Mesothelial cell of epicardium (in vitro differentiated cells): ENCODE measurements around the gene GPR162. TPM values are rescaled to one million over a fixed set of nuclear protein-coding genes. Genes with fewer than 3 reads are reported as not detected.

Source experiments
- DNase-seq, 2 experiments: peaks; one replicate each; pipeline ENCODE4 v3.0.0; 2021; ENCODE audit warnings: low spot score in 2 of 2; ENCODE audit not compliant: unreplicated experiment in 2 of 2
- H3K27ac Mint-ChIP-seq: 2 replicates; pipeline ENCODE4 v1.8.0; 2021; ENCODE audit warnings: mixed read lengths
- H3K27me3 Mint-ChIP-seq: 2 replicates; pipeline ENCODE4 v1.8.0; 2021; ENCODE audit warnings: low read depth, mixed read lengths
- H3K36me3 Mint-ChIP-seq: 2 replicates; pipeline ENCODE4 v1.8.0; 2021; ENCODE audit warnings: mixed read lengths
- H3K4me1 Mint-ChIP-seq: 2 replicates; pipeline ENCODE4 v1.8.0; 2021; ENCODE audit warnings: mixed read lengths
- H3K4me3 Mint-ChIP-seq: 2 replicates; pipeline ENCODE4 v1.8.0; 2021; ENCODE audit warnings: mild to moderate bottlenecking, moderate library complexity, mixed read lengths
- H3K9me3 Mint-ChIP-seq: 2 replicates; pipeline ENCODE4 v1.8.0; 2021; ENCODE audit warnings: mixed read lengths
- total RNA-seq: library from RNA; stranded (reverse); gene quantifications from 3 replicates; pipeline ENCODE4 v1.2.1, GENCODE V29; 2021
- TF ChIP-seq, protein P1 (sequence below): fragments of 200-600 bp; sonication (generic); IDR thresholded peaks from one replicate; pipeline ENCODE4 v1.5.0; 2021; ENCODE audit warnings: antibody characterized with exemption; ENCODE audit not compliant: unreplicated experiment

Gene GPR162
- total RNA-seq, 1 donor from 2014 or later = 10.8 TPM

GRCh38 chr12:6828781-6829535, 7.3 kb downstream of the GPR162 start:
- Mint-ChIP-seq H3K27ac (peak overlapping the region; percentile 95), H3K4me3 (peak overlapping the region; percentile 93), H3K9me3 (no peaks in the 10 kb centered on the region), H3K27me3 (peaks cover 12% of the 10 kb centered on the region), H3K36me3 (no peaks in the 10 kb centered on the region), H3K4me1 (peaks cover 28% of the 10 kb centered on the region)
- TF ChIP-seq, protein P1, sequence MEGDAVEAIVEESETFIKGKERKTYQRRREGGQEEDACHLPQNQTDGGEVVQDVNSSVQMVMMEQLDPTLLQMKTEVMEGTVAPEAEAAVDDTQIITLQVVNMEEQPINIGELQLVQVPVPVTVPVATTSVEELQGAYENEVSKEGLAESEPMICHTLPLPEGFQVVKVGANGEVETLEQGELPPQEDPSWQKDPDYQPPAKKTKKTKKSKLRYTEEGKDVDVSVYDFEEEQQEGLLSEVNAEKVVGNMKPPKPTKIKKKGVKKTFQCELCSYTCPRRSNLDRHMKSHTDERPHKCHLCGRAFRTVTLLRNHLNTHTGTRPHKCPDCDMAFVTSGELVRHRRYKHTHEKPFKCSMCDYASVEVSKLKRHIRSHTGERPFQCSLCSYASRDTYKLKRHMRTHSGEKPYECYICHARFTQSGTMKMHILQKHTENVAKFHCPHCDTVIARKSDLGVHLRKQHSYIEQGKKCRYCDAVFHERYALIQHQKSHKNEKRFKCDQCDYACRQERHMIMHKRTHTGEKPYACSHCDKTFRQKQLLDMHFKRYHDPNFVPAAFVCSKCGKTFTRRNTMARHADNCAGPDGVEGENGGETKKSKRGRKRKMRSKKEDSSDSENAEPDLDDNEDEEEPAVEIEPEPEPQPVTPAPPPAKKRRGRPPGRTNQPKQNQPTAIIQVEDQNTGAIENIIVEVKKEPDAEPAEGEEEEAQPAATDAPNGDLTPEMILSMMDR = peak; percentile 19
- peak in 1 of 2 experiments; percentile 64 for DNase-seq

DNA sequence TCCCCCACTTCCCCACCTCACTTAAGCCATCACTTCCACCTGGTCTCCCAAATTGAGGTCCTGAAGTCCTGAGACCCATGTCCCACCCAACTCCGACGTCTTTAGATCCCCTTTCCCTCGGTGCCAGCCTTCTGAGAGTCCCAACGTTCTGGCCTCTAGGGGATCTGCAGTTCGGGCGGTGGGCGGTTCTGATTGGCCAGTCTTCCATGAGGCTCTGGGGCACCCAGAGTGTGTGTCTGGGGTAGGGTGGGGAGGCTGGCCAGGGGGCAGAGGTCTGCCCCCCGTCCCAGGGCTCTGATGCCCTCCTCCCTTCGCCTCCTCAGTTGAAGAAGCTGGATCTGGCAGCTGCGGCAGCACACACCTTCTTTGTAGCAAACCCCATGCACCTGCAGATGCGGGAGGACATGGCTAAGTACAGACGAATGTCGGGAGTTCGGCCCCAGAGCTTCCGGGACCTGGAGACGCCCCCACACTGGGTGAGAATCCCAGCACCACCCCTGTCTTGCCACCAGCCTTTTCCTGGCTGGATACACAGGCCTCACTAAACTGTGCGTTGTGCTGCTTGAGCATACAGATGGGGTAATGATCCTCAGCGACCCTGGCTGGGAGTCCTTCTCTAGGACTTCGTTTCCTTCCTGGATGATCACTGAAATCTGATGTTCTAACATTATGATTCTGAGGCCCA, 8.1 kb downstream of the GPR162 start:
- TF ChIP-seq, protein P1 = no peak
- peak in 1 of 2 experiments; percentile 58 for DNase-seq
- H3K36me3 Mint-ChIP-seq = peaks cover 5% of the 10 kb centered on the region
- H3K27ac Mint-ChIP-seq = peak overlapping the region; percentile 95
- H3K9me3 Mint-ChIP-seq = no peaks in the 10 kb centered on the region
- peaks cover 9% of the 10 kb centered on the region for H3K27me3 Mint-ChIP-seq
- peaks cover 27% of the 10 kb centered on the region for H3K4me1 Mint-ChIP-seq
- peak overlapping the region; percentile 93 for H3K4me3 Mint-ChIP-seq

- peak overlapping the region; percentile 93 for H3K4me3 Mint-ChIP-seq
- H3K36me3 Mint-ChIP-seq = peaks cover 8% of the 10 kb centered on the region
- TF ChIP-seq, protein P1 = no peak
- no peak overlapping the region for H3K27ac Mint-ChIP-seq
- H3K27me3 Mint-ChIP-seq = peaks cover 2% of the 10 kb centered on the region
- peaks cover 20% of the 10 kb centered on the region for H3K4me1 Mint-ChIP-seq
- no peak for DNase-seq
- H3K9me3 Mint-ChIP-seq = no peaks in the 10 kb centered on the region
Measured at GRCh38 chr12:6830286-6830890, 8.8 kb downstream of the GPR162 start.

- DNase-seq = no peak
- no peaks in the 10 kb centered on the region for H3K9me3 Mint-ChIP-seq
- H3K4me1 Mint-ChIP-seq = peaks cover 17% of the 10 kb centered on the region
- H3K27me3 Mint-ChIP-seq = no peaks in the 10 kb centered on the region
- H3K27ac Mint-ChIP-seq = no peak overlapping the region
- peaks cover 8% of the 10 kb centered on the region for H3K36me3 Mint-ChIP-seq
- TF ChIP-seq, protein P1 = no peak
- H3K4me3 Mint-ChIP-seq = peak overlapping the region; percentile 45
Measured at GRCh38 chr12:6830999-6831398, 9.4 kb downstream of the GPR162 start.

DNA sequence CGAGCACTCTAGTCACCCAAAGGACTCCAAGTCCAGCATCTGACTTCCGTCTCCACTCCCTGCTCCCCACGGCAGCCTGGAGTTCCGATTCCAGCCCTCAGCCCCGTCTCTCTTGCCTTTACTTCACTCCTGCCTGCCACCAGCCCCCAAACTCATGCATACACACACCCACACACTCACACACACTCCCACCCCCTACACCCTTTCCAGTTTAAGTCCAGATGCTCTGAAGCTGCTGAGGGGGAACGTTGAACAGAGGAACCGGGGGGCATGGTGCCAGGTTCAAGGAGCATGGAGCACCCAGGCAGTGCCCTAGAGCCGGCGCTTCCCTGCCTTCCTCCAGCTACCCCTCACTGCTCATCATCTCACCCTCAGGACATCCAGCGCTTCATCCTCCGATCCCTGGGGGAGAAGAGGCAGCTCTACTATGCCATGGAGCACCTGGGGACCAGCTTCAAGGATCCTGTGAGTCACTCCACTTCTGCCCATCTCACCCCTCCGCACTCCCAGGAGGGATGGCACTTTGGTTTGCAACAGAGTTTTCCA, 9.9 kb downstream of the GPR162 start:
- Mint-ChIP-seq H3K4me3 (no peak overlapping the region), H3K27me3 (no peaks in the 10 kb centered on the region), H3K36me3 (peaks cover 8% of the 10 kb centered on the region), H3K27ac (no peak overlapping the region), H3K4me1 (peaks cover 17% of the 10 kb centered on the region), H3K9me3 (no peaks in the 10 kb centered on the region)
- DNase-seq = no peak
- TF ChIP-seq, protein P1 = no peak
